HTR-8/SVneo (cell line): ENCODE data around the gene CAMSAP1.

Experiments
- DNase-seq: peaks from one replicate; pipeline ENCODE4 v3.0.0; 2011; ENCODE audit warnings: low spot score, mixed read lengths; ENCODE audit not compliant: insufficient read length
- FAIRE-seq: peaks from 2 replicates; lab custom pipeline; 2011; peaks lifted over from hg19 to GRCh38; lab: Jason Lieb, UNC

Gene CAMSAP1

GRCh38 chr9:135857371-135857786 lies 50.0 kb downstream of the CAMSAP1 start:
- DNase-seq (no peak), FAIRE-seq (no peak)

GRCh38 chr9:135851748-135852147 lies 55.6 kb downstream of the CAMSAP1 start:
- DNase-seq (no peak), FAIRE-seq (peak; percentile 38)

- no peak for FAIRE-seq
- DNase-seq, result no peak
Observed at GRCh38 chr9:135850737-135851136, 56.6 kb downstream of the CAMSAP1 start.

- FAIRE-seq (no peak), DNase-seq (no peak)
Observed at GRCh38 chr9:135849181-135849580, 58.2 kb downstream of the CAMSAP1 start.

GRCh38 chr9:135848341-135849047 lies 58.9 kb downstream of the CAMSAP1 start:
- FAIRE-seq, result no peak
- DNase-seq, result no peak

GRCh38 chr9:135847833-135848232 lies 59.5 kb downstream of the CAMSAP1 start:
- FAIRE-seq, result no peak
- DNase-seq, result no peak

GRCh38 chr9:135840539-135840938 lies 66.8 kb downstream of the CAMSAP1 start:
- FAIRE-seq, result no peak
- DNase-seq, result no peak

GRCh38 chr9:135840107-135840506 lies 67.2 kb downstream of the CAMSAP1 start:
- FAIRE-seq, result no peak

GRCh38 chr9:135839516-135839915 lies 67.8 kb downstream of the CAMSAP1 start:
- FAIRE-seq (no peak), DNase-seq (no peak)

More at GRCh38 chr9:135840107-135840506, 67.2 kb downstream of the CAMSAP1 start:
- no peak for DNase-seq

- DNase-seq, result no peak
- FAIRE-seq, result no peak
Observed at GRCh38 chr9:135835131-135835530, 72.2 kb downstream of the CAMSAP1 start.

- DNase-seq (no peak), FAIRE-seq (no peak)
Observed at GRCh38 chr9:135833864-135834263, 73.5 kb downstream of the CAMSAP1 start.

GRCh38 chr9:135830496-135830895 lies 76.8 kb downstream of the CAMSAP1 start:
- DNase-seq (no peak), FAIRE-seq (no peak)

- no peak for FAIRE-seq
- DNase-seq, result no peak
Observed at GRCh38 chr9:135828656-135829055, 78.7 kb downstream of the CAMSAP1 start.

GRCh38 chr9:135827866-135828580 lies 79.3 kb downstream of the CAMSAP1 start:
- FAIRE-seq (no peak), DNase-seq (no peak)

- DNase-seq (no peak), FAIRE-seq (no peak)
Observed at GRCh38 chr9:135827301-135827700, 80.0 kb downstream of the CAMSAP1 start.

GRCh38 chr9:135826188-135826545 lies 81.2 kb downstream of the CAMSAP1 start:
- FAIRE-seq (no peak), DNase-seq (no peak)

GRCh38 chr9:135825435-135826187 lies 81.7 kb downstream of the CAMSAP1 start:
- DNase-seq, result no peak
- FAIRE-seq, result no peak

- FAIRE-seq (no peak), DNase-seq (no peak)
Observed at GRCh38 chr9:135823036-135823435, 84.3 kb downstream of the CAMSAP1 start.

- no peak for FAIRE-seq
- no peak for DNase-seq
Observed at GRCh38 chr9:135822374-135822755, 85.0 kb downstream of the CAMSAP1 start.

- FAIRE-seq, result no peak
- no peak for DNase-seq
Observed at GRCh38 chr9:135821733-135822373, 85.5 kb downstream of the CAMSAP1 start.

GRCh38 chr9:135821116-135821515 lies 86.2 kb downstream of the CAMSAP1 start:
- DNase-seq (no peak), FAIRE-seq (no peak)
